ENCODE data around the gene TMEM185A.
"Not testable (repeated sequence)": the region's sequence is repeated elsewhere in the genome, so short reads cannot be mapped to it uniquely, and the experiment has no call there.

DNA sequence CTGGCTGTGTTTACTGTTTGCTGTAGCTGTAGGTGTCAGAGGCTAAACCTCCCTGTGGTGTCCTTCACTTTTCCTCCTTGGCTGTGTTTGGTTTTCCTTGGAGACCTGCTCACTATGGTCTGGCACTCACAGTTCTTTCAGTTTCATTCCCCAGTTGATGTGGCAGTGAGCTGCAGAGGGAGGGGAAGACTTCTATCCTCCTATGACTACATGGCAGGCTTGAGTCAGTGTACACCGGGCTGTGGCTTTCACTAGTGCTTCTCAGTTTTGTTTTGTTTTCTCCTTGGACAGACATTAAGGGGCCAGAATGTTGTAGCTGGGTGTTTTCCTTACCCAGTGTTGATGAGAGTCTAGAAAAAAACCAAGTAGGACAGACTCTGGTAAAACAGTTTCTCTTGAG is 58.1 kb downstream of the TMEM185A start:
- not testable (repeated sequence) for TF ChIP-seq RAD21 (IDR thresholded peaks at IDR 0.05; ENCODE audit: low read length); POLR2A (IDR thresholded peaks at IDR 0.05; ENCODE audit: low read depth, low read length); MAZ (IDR thresholded peaks at IDR 0.05; ENCODE audit: borderline replicate concordance, low read depth, low read length); FOS (IDR thresholded peaks at IDR 0.05; ENCODE audit: low read depth, low read length); SMC3 (IDR thresholded peaks at IDR 0.05; ENCODE audit: low read depth, low read length); CHD1 (IDR thresholded peaks at IDR 0.05; ENCODE audit: low read depth, low read length); RFX5 (IDR thresholded peaks at IDR 0.05; ENCODE audit: low read depth, low read length); RCOR1 (IDR thresholded peaks at IDR 0.05; ENCODE audit: insufficient replicate concordance, low read length); CEBPB (IDR thresholded peaks at IDR 0.05; ENCODE audit: low read depth, low read length)
- TF ChIP-seq, protein P1, sequence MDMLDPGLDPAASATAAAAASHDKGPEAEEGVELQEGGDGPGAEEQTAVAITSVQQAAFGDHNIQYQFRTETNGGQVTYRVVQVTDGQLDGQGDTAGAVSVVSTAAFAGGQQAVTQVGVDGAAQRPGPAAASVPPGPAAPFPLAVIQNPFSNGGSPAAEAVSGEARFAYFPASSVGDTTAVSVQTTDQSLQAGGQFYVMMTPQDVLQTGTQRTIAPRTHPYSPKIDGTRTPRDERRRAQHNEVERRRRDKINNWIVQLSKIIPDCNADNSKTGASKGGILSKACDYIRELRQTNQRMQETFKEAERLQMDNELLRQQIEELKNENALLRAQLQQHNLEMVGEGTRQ (IDR thresholded peaks at IDR 0.05; ENCODE audit: low read depth, low read length): not testable (repeated sequence)
- TF ChIP-seq, protein P2, sequence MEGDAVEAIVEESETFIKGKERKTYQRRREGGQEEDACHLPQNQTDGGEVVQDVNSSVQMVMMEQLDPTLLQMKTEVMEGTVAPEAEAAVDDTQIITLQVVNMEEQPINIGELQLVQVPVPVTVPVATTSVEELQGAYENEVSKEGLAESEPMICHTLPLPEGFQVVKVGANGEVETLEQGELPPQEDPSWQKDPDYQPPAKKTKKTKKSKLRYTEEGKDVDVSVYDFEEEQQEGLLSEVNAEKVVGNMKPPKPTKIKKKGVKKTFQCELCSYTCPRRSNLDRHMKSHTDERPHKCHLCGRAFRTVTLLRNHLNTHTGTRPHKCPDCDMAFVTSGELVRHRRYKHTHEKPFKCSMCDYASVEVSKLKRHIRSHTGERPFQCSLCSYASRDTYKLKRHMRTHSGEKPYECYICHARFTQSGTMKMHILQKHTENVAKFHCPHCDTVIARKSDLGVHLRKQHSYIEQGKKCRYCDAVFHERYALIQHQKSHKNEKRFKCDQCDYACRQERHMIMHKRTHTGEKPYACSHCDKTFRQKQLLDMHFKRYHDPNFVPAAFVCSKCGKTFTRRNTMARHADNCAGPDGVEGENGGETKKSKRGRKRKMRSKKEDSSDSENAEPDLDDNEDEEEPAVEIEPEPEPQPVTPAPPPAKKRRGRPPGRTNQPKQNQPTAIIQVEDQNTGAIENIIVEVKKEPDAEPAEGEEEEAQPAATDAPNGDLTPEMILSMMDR (conservative IDR thresholded peaks at IDR 0.05; ENCODE audit: low read depth, low read length): not testable (repeated sequence)

Data from IMR-90 (cell line).